HEK293 (cell line): ENCODE data around the gene ZFAND2B.

Source experiments
- HIC1 ChIP-seq: fragments of 450-650 bp; formaldehyde crosslinking; IDR thresholded peaks from 2 replicates; pipeline ENCODE4 v1.5.1; 2016; ENCODE audit warnings: missing biosample characterization, missing genetic modification characterization
- KLF1 ChIP-seq: fragments of 450-650 bp; formaldehyde crosslinking; IDR thresholded peaks from 2 replicates; pipeline ENCODE4 v1.5.1; 2016; ENCODE audit warnings: missing biosample characterization, missing genetic modification characterization
- KLF7 ChIP-seq: fragments of 450-650 bp; formaldehyde crosslinking; IDR thresholded peaks from 2 replicates; pipeline ENCODE4 v1.5.1; 2016; ENCODE audit warnings: missing biosample characterization, missing genetic modification characterization, borderline replicate concordance
- MYNN ChIP-seq: fragments of 450-650 bp; formaldehyde crosslinking; IDR thresholded peaks from 2 replicates; pipeline ENCODE4 v1.5.1; 2016; ENCODE audit warnings: missing biosample characterization, missing genetic modification characterization, borderline replicate concordance
- PRDM10 ChIP-seq: fragments of 450-650 bp; formaldehyde crosslinking; IDR thresholded peaks from 2 replicates; pipeline ENCODE4 v1.5.1; 2016; ENCODE audit warnings: missing biosample characterization, missing genetic modification characterization
- YY1 ChIP-seq: fragments of 450-650 bp; formaldehyde crosslinking; IDR thresholded peaks from 2 replicates; pipeline ENCODE4 v1.5.1; 2018; ENCODE audit warnings: missing biosample characterization, missing genetic modification characterization
- ZBTB1 ChIP-seq: fragments of 450-650 bp; formaldehyde crosslinking; IDR thresholded peaks from 2 replicates; pipeline ENCODE4 v1.5.1; 2016; ENCODE audit warnings: missing biosample characterization, missing genetic modification characterization
- ZBTB20 ChIP-seq: fragments of 450-650 bp; formaldehyde crosslinking; IDR thresholded peaks from 2 replicates; pipeline ENCODE4 v1.5.1; 2016; ENCODE audit warnings: missing biosample characterization, missing genetic modification characterization
- ZBTB21 ChIP-seq: fragments of 450-650 bp; formaldehyde crosslinking; IDR thresholded peaks from 2 replicates; pipeline ENCODE4 v1.5.1; 2017; ENCODE audit warnings: missing biosample characterization, missing genetic modification characterization
- ZBTB48 ChIP-seq: fragments of 450-650 bp; formaldehyde crosslinking; IDR thresholded peaks from 2 replicates; pipeline ENCODE4 v1.5.1; 2016; ENCODE audit warnings: missing biosample characterization, missing genetic modification characterization
- ZBTB49 ChIP-seq: fragments of 450-650 bp; formaldehyde crosslinking; IDR thresholded peaks from 2 replicates; pipeline ENCODE4 v1.5.1; 2016; ENCODE audit warnings: missing biosample characterization, missing genetic modification characterization, low read depth
- ZBTB7A ChIP-seq: fragments of 450-650 bp; formaldehyde crosslinking; IDR thresholded peaks from 2 replicates; pipeline ENCODE4 v1.5.1; 2016; ENCODE audit warnings: low read depth, missing biosample characterization, missing genetic modification characterization
- ZNF114 ChIP-seq: fragments of 450-650 bp; formaldehyde crosslinking; IDR thresholded peaks from 2 replicates; pipeline ENCODE4 v1.5.0; 2017; ENCODE audit warnings: missing biosample characterization, missing genetic modification characterization
- ZNF132 ChIP-seq: fragments of 450-650 bp; formaldehyde crosslinking; IDR thresholded peaks from 2 replicates; pipeline ENCODE4 v1.5.1; 2017; ENCODE audit warnings: missing biosample characterization, missing genetic modification characterization, borderline replicate concordance
- ZNF23 ChIP-seq: fragments of 450-650 bp; formaldehyde crosslinking; IDR thresholded peaks from 2 replicates; pipeline ENCODE4 v1.5.1; 2016; ENCODE audit warnings: missing biosample characterization, missing genetic modification characterization, borderline replicate concordance
- ZNF302 ChIP-seq: fragments of 450-650 bp; formaldehyde crosslinking; IDR thresholded peaks from 2 replicates; pipeline ENCODE4 v1.5.1; 2016; ENCODE audit warnings: missing biosample characterization, missing genetic modification characterization, low read depth
- ZNF366 ChIP-seq: fragments of 450-650 bp; formaldehyde crosslinking; conservative IDR thresholded peaks from 2 replicates; pipeline ENCODE4 v1.5.1; 2016; ENCODE audit warnings: missing biosample characterization, missing genetic modification characterization
- ZNF416 ChIP-seq: fragments of 450-650 bp; formaldehyde crosslinking; IDR thresholded peaks from 2 replicates; pipeline ENCODE4 v1.5.1; 2016; ENCODE audit warnings: missing biosample characterization, missing genetic modification characterization
- ZNF561 ChIP-seq: fragments of 450-650 bp; IDR thresholded peaks from 2 replicates; pipeline ENCODE4 v1.5.1; 2018; ENCODE audit warnings: missing biosample characterization, missing genetic modification characterization, borderline replicate concordance
- ZNF571 ChIP-seq: fragments of 450-650 bp; formaldehyde crosslinking; IDR thresholded peaks from 2 replicates; pipeline ENCODE4 v1.5.0; 2017; ENCODE audit warnings: missing biosample characterization, missing genetic modification characterization
- ZNF777 ChIP-seq: fragments of 450-650 bp; formaldehyde crosslinking; IDR thresholded peaks from 2 replicates; pipeline ENCODE4 v1.5.1; 2017; ENCODE audit warnings: missing biosample characterization, missing genetic modification characterization, borderline replicate concordance
- ZSCAN23 ChIP-seq: fragments of 450-650 bp; formaldehyde crosslinking; IDR thresholded peaks from 2 replicates; pipeline ENCODE4 v1.5.1; 2016; ENCODE audit warnings: missing biosample characterization, missing genetic modification characterization
- TF ChIP-seq, protein P1 (sequence below): fragments of 450-650 bp; formaldehyde crosslinking; IDR thresholded peaks from 2 replicates; pipeline ENCODE4 v1.5.1; 2016; ENCODE audit warnings: missing biosample characterization, missing genetic modification characterization
- TF ChIP-seq, protein P2 (sequence below): fragments of 450-650 bp; formaldehyde crosslinking; IDR thresholded peaks from 2 replicates; pipeline ENCODE4 v1.5.1; 2016; ENCODE audit warnings: missing biosample characterization, missing genetic modification characterization
- TF ChIP-seq, protein P3 (sequence below): fragments of 450-650 bp; formaldehyde crosslinking; optimal IDR thresholded peaks from 2 replicates; pipeline ENCODE3; 2016; ENCODE audit warnings: missing biosample characterization, mild to moderate bottlenecking, missing genetic modification characterization

Gene ZFAND2B

GRCh38 chr2:219175928-219176817 lies 30.4 kb upstream of the ZFAND2B start (continued):
- TF ChIP-seq ZBTB7A (peak; percentile 83; the same call in 1 of the 2 replicates), PRDM10 (tag by site-specific recombination) (no peak; the same call in 1 of the 2 replicates), ZNF23 (tag by site-specific recombination) (no peak), ZBTB20 (tag by site-specific recombination) (peak; percentile 62), KLF1 (tag by site-specific recombination) (no peak; the same call in 1 of the 2 replicates), ZNF416 (tag by site-specific recombination) (no peak), ZBTB49 (tag by site-specific recombination) (no peak), HIC1 (no peak), YY1 (tag by site-specific recombination) (no peak), ZNF366 (no peak), ZNF777 (tag by site-specific recombination) (0 out of 2 replicates have a peak, but pooled peaks have one; percentile 19), KLF7 (tag by site-specific recombination) (no peak), ZBTB1 (tag by site-specific recombination) (no peak), ZNF114 (tag by site-specific recombination) (no peak), ZBTB21 (tag by site-specific recombination) (no peak), ZSCAN23 (tag by site-specific recombination) (no peak), ZNF571 (tag by site-specific recombination) (no peak), MYNN (tag by site-specific recombination) (no peak), ZNF561 (tag by site-specific recombination) (no peak), ZNF132 (tag by site-specific recombination) (no peak), ZNF302 (tag by site-specific recombination) (no peak), ZBTB48 (tag by site-specific recombination) (peak; percentile 23; the same call in 1 of the 2 replicates)
- TF ChIP-seq, protein P1, sequence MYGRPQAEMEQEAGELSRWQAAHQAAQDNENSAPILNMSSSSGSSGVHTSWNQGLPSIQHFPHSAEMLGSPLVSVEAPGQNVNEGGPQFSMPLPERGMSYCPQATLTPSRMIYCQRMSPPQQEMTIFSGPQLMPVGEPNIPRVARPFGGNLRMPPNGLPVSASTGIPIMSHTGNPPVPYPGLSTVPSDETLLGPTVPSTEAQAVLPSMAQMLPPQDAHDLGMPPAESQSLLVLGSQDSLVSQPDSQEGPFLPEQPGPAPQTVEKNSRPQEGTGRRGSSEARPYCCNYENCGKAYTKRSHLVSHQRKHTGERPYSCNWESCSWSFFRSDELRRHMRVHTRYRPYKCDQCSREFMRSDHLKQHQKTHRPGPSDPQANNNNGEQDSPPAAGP (tag by site-specific recombination) = peak; percentile 20; the same call in 1 of the 2 replicates
- TF ChIP-seq, protein P2, sequence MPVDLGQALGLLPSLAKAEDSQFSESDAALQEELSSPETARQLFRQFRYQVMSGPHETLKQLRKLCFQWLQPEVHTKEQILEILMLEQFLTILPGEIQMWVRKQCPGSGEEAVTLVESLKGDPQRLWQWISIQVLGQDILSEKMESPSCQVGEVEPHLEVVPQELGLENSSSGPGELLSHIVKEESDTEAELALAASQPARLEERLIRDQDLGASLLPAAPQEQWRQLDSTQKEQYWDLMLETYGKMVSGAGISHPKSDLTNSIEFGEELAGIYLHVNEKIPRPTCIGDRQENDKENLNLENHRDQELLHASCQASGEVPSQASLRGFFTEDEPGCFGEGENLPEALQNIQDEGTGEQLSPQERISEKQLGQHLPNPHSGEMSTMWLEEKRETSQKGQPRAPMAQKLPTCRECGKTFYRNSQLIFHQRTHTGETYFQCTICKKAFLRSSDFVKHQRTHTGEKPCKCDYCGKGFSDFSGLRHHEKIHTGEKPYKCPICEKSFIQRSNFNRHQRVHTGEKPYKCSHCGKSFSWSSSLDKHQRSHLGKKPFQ (tag by site-specific recombination) = no peak
- TF ChIP-seq, protein P3, sequence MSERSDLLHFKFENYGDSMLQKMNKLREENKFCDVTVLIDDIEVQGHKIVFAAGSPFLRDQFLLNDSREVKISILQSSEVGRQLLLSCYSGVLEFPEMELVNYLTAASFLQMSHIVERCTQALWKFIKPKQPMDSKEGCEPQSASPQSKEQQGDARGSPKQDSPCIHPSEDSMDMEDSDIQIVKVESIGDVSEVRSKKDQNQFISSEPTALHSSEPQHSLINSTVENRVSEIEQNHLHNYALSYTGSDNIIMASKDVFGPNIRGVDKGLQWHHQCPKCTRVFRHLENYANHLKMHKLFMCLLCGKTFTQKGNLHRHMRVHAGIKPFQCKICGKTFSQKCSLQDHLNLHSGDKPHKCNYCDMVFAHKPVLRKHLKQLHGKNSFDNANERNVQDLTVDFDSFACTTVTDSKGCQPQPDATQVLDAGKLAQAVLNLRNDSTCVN (tag by site-specific recombination) = no peak
